ENCODE results near the gene FREM1. TPM values are rescaled to one million over a fixed set of nuclear protein-coding genes. Genes with fewer than 3 reads are reported as not detected.

The FREM1 gene
- total and polyA plus RNA-seq, 2 of the 4 experiments (the other 2 are of a cell fraction), result under 0.01 TPM; not detected in 1

DNA sequence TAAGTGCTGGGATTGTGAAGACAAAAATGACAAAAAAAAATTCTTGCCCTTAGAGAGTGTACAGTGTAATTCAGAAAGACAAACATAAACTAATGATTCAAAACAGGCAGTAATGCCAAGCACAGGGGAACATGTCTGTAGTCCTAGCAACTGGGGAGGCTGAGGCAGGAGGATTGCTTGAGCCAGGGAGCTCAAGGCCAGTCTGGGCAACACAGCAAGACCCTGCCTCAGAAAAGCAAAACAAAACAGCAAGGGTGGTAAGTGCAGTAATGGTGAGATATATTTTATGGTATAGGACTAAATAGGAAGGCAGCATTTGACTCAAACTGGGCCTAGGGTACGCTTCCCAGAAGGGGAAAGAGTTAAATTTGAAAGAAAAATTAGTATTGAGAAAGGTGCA, 18.9 kb downstream of the FREM1 start:
- dilution Hi-C loops (cut with HindIII; ENCODE audit: low sequenced_read_pairs, unreplicated experiment), result no loop called here
- no peak overlapping the region for H2BK15ac ChIP-seq (ENCODE audit: low read depth, low read length)
- H3K9me3 ChIP-seq (ENCODE audit: control insufficient read depth, insufficient read depth, low read length), result no peaks in the 10 kb centered on the region
- no peak overlapping the region for H3K14ac ChIP-seq (replicated peaks; ENCODE audit: low read depth, low read length)
- ChIA-PET POLR2A (ENCODE audit: unreplicated experiment) (no interaction called here), CTCF (no interaction called here)
- no peak overlapping the region for H2BK20ac ChIP-seq (ENCODE audit: low read depth, low read length)
- intact Hi-C loops (cut with micrococcal nuclease), result no loop called here
- no peak for TF ChIP-seq CHD1 (IDR thresholded peaks at IDR 0.05; ENCODE audit: low read depth, low read length)
- TF ChIP-seq RFX5 (IDR thresholded peaks at IDR 0.05; ENCODE audit: low read depth, low read length), result no peak
- no peak overlapping the region for H3K4me3 ChIP-seq (ENCODE audit: insufficient read depth, low read depth, low read length)
- H2BK120ac ChIP-seq (ENCODE audit: low read depth, low read length), result no peak overlapping the region
- no TSS peak for BruUV-seq (replicated peaks)
- DNase-seq (no peak), ATAC-seq (ENCODE audit: low read depth) (no peak)
- no peak overlapping the region for H3K18ac ChIP-seq (ENCODE audit: low read depth, low read length)
- H3K4me1 ChIP-seq (ENCODE audit: control insufficient read depth, insufficient read depth, low read length), result no peaks in the 10 kb centered on the region
- H3K27me3 ChIP-seq (ENCODE audit: control insufficient read depth, insufficient read depth, low read length), result no peaks in the 10 kb centered on the region
- H4K91ac ChIP-seq (ENCODE audit: insufficient read depth, low read depth, low read length), result no peak overlapping the region
- H3K23ac ChIP-seq (ENCODE audit: low read depth, low read length), result no peak overlapping the region
- no peak overlapping the region for H2AK5ac ChIP-seq (ENCODE audit: low read depth, low read length)
- H3K9me1 ChIP-seq (ENCODE audit: insufficient read depth, low read length), result no peaks in the 10 kb centered on the region
- no peak overlapping the region for H2AK9ac ChIP-seq (replicated peaks; ENCODE audit: low read depth, low read length, poor library complexity)
- no peak overlapping the region for H3K56ac ChIP-seq (ENCODE audit: extremely low read depth, insufficient read depth, low read length)
- in situ Hi-C loops (cut with MboI; ENCODE audit: low sequenced_read_pairs), result no loop called here
- no peaks in the 10 kb centered on the region for H4K20me1 ChIP-seq (ENCODE audit: insufficient read depth, low read length)
- no peak overlapping the region for H4K8ac ChIP-seq (ENCODE audit: low read depth in 2 of 2, low read length in 2 of 2)
- no CpG with 5 or more reads among the region's 1 CpG for WGBS, 2 experiments (ENCODE audit: extremely low coverage in 2 of 2, insufficient read length in 1 of 2)
- no peak overlapping the region for H2BK5ac ChIP-seq (ENCODE audit: low read depth, low read length, poor library complexity, severe bottlenecking)
- H3K9ac ChIP-seq (ENCODE audit: low read depth, low read length), result no peak overlapping the region
- H3K36me3 ChIP-seq (ENCODE audit: control insufficient read depth, insufficient read depth, low read length), result no peaks in the 10 kb centered on the region
- no peaks in the 10 kb centered on the region for H3K79me1 ChIP-seq (ENCODE audit: low read depth in 1 of 2, low read length in 2 of 2)
- H4K5ac ChIP-seq (ENCODE audit: low read depth, low read length), result no peak overlapping the region
- no peak overlapping the region for H2AFZ ChIP-seq (replicated peaks; ENCODE audit: low read length, poor library complexity)
- H3K4me2 ChIP-seq (ENCODE audit: low read depth, low read length), result no peak overlapping the region
- H3K27ac ChIP-seq (ENCODE audit: insufficient read depth, low read length), result no peak overlapping the region
- no peak overlapping the region for H3K4ac ChIP-seq (ENCODE audit: low read depth, low read length)

Data from IMR-90 (cell line).